ENCODE data around the gene SOX8. TPM values are rescaled to one million over a fixed set of nuclear protein-coding genes. Genes with fewer than 3 reads are reported as not detected.

Gene SOX8
- total and polyA plus RNA-seq, 8 donors, result 0.54 to 5.5 (median 0.83) TPM

DNA sequence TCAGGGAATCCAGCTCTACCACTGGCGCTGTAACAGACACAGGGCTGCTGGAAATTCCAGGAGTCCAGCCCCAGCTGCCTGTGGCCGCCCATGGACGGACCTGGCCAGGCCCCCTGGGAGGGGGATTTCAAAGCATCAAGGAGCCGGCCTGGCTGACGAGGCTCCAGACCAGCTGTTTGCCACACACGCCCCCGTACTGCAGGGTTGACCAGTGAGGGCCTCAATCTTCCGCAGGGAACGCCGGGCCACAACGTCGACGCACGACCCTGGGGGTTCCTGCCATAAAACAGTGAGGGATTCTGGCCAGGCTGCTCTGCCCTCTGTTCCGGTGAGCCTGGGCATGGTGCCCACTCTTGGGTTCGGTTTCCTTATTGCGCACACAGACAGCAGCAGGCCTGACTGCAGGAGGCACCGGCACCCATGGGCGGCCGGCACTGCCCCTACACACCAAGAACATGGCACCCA is 14.5 kb upstream of the SOX8 start:
- DNase-seq (no peak), ATAC-seq (no peak), FAIRE-seq (no peak)
- intact Hi-C loops (cut with DNase I), result no loop called here
- H3K9me3 ChIP-seq, result no peaks in the 10 kb centered on the region
- no peak overlapping the region for H3K27ac ChIP-seq
- peaks cover 1 to 9% (median 7%) of the 10 kb centered on the region in 3 donors for H3K4me1 ChIP-seq
- H3K27me3 ChIP-seq, result no peaks in the 10 kb centered on the region
- no peaks in the 10 kb centered on the region for H3K36me3 ChIP-seq
- WGBS, 2 donors, result 95 to 99% methylated on average over 20 of the region's 20 CpGs
- H3K4me3 ChIP-seq, result no peak overlapping the region
- TF ChIP-seq, protein P1, sequence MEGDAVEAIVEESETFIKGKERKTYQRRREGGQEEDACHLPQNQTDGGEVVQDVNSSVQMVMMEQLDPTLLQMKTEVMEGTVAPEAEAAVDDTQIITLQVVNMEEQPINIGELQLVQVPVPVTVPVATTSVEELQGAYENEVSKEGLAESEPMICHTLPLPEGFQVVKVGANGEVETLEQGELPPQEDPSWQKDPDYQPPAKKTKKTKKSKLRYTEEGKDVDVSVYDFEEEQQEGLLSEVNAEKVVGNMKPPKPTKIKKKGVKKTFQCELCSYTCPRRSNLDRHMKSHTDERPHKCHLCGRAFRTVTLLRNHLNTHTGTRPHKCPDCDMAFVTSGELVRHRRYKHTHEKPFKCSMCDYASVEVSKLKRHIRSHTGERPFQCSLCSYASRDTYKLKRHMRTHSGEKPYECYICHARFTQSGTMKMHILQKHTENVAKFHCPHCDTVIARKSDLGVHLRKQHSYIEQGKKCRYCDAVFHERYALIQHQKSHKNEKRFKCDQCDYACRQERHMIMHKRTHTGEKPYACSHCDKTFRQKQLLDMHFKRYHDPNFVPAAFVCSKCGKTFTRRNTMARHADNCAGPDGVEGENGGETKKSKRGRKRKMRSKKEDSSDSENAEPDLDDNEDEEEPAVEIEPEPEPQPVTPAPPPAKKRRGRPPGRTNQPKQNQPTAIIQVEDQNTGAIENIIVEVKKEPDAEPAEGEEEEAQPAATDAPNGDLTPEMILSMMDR (IDR thresholded peaks at IDR 0.05), result no peak

DNA sequence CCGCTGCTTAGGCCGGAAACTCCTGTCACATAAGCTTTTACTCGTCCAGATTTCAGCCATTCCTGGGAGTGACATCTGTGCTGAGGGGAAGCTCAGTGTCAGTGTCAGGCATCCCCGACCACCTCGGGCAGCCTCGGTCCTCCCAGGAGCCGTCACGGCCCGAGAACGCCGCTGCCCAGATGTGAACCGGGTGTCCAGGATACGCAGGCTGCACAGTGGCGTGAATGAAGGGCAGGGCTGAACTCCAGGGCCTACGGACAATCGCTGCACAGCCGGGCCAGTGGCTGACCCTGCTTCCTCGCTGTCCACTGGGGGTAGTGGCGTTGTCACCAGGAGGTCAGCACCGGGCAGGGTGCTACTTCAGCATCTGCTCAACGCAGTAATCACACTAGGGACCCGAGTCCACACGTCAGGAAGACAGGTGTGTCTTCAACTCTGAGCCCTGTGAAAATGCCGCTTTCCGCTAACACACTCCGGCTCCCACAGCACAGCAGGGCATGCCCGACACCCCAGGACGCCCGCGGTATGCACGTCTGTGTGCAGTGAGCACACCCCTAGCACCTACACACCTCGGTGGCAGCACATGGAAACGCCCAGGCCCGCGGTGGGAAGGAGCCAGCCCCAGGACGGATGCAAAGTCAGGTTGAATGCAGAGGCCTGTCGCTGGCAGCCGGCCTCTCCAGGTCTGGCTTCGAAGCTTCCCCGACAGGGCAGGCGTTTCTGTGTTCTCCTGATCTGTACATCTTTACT is 13.8 kb upstream of the SOX8 start:
- FAIRE-seq, result no peak
- no peak for DNase-seq

DNA sequence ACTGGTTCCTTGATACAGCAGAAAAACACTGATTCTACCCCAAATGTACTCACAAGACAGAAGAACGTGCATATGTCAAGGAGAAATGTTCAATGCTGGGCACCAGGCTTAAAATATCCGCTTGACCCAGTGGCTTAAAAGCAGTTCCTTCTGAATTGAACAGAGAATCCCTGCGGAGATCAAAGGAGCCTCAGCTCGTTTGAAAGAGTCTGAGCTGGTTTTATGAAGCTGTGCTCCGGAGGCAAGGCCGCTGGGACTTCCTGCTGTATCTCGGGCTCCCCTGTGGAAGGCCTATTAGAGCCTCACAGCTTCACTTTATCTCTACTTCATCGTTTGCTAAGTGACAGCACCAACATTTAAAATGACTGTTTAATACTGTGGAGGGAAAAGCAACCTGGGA is 12.9 kb upstream of the SOX8 start:
- H3K27ac ChIP-seq, result no peak overlapping the region
- H3K9me3 ChIP-seq, result no peaks in the 10 kb centered on the region
- intact Hi-C loops (cut with DNase I), result no loop called here
- no peak overlapping the region for H3K4me3 ChIP-seq
- no peaks in the 10 kb centered on the region for H3K36me3 ChIP-seq
- TF ChIP-seq, protein P1 (IDR thresholded peaks at IDR 0.05), result no peak
- no peak for DNase-seq
- H3K27me3 ChIP-seq, result no peaks in the 10 kb centered on the region
- ATAC-seq, result no peak
- 76 to 79% methylated on average over 8 of the region's 8 CpGs for WGBS, 2 donors
- FAIRE-seq, result no peak
- H3K4me1 ChIP-seq, result peaks cover 3 to 9% (median 7%) of the 10 kb centered on the region in 3 donors

More for the DNA sequence above, 13.8 kb upstream of the SOX8 start:
- TF ChIP-seq, protein P1 (IDR thresholded peaks at IDR 0.05), result no peak
- ATAC-seq, result no peak
- Histone ChIP-seq H3K36me3 (no peaks in the 10 kb centered on the region), H3K27ac (no peak overlapping the region), H3K9me3 (no peaks in the 10 kb centered on the region), H3K4me3 (no peak overlapping the region), H3K4me1 (peaks cover 3 to 9% (median 7%) of the 10 kb centered on the region in 3 donors), H3K27me3 (no peaks in the 10 kb centered on the region)
- WGBS, 2 donors, result 92 to 94% methylated on average over 41 of the region's 41 CpGs
- intact Hi-C loops (cut with DNase I), result no loop called here

DNA sequence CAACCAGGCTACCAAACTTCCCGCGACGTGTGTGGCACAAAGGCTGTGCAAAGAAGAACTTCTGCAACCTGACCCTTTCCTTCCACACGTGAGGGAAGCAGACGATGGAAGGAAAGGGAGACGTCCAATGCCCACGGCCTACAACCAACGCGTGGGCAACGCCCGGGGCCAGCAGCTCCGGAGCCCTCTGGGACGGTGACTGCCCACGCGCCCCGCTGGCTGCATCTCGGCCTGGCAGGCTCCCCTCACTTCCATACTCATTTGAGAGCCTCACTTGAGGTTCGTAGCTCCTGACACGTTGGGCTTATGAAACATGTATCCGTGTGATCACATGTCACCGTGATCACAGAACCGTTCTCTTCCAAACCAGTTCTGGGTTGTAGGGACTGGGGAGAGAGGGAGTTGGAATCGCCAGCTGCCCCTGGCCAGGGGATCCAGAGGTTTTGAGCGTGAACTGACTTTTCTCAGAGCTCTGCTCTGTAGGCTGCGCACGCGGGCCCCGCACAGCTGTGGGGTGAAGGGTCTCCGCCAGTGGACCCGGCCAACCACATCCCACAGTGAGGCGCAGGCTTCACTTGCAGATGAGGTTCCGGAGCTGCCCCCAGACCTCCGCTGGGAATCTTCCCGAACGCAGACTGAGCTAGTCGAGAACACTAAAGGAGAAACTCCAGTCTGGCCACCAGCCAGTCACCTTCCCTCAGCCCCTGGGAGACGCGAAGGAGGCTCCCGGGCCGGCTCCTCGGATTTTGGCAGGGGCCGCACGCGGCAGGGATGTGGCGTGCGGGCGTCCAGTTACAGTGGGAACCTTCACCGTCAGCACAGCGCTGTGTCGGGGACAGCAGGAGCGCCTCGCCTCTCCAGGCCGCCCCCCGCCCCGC is 11.8 kb upstream of the SOX8 start:
- no peak for FAIRE-seq
- Histone ChIP-seq H3K27me3 (no peaks in the 10 kb centered on the region), H3K4me3 (peak overlapping the region; percentile 83 to 96 (median 86)), H3K4me1 (peaks cover 3 to 9% (median 7%) of the 10 kb centered on the region in 3 donors), H3K27ac (peak overlapping the region; percentile 43 to 77 (median 52)), H3K36me3 (no peaks in the 10 kb centered on the region), H3K9me3 (no peaks in the 10 kb centered on the region)
- WGBS, 2 donors, result 45 to 51% methylated on average over 52 to 55 of the region's 55 CpGs
- intact Hi-C loops (cut with DNase I), result no loop called here
- peak in 3 of 4 donors; percentile 2 to 8 (median 5) for ATAC-seq
- TF ChIP-seq, protein P1 (IDR thresholded peaks at IDR 0.05), result no peak
- DNase-seq, result peak in 3 of 6 donors; percentile 40 to 69 (median 48)
